Uterine smooth muscle cell (primary cell): Measurements from ENCODE around the gene NUP98. TPM values are rescaled to one million over a fixed set of nuclear protein-coding genes. Genes with fewer than 3 reads are reported as not detected.

Experiments
- total RNA-seq: library from RNA; depleted of rRNA; stranded (reverse); fragments of >200 nt; gene quantifications from 2 replicates; pipeline ENCODE4 v1.2.3, GENCODE V29; 2014

The NUP98 gene
- total RNA-seq = 111 and 141 TPM in 2 replicates

DNA sequence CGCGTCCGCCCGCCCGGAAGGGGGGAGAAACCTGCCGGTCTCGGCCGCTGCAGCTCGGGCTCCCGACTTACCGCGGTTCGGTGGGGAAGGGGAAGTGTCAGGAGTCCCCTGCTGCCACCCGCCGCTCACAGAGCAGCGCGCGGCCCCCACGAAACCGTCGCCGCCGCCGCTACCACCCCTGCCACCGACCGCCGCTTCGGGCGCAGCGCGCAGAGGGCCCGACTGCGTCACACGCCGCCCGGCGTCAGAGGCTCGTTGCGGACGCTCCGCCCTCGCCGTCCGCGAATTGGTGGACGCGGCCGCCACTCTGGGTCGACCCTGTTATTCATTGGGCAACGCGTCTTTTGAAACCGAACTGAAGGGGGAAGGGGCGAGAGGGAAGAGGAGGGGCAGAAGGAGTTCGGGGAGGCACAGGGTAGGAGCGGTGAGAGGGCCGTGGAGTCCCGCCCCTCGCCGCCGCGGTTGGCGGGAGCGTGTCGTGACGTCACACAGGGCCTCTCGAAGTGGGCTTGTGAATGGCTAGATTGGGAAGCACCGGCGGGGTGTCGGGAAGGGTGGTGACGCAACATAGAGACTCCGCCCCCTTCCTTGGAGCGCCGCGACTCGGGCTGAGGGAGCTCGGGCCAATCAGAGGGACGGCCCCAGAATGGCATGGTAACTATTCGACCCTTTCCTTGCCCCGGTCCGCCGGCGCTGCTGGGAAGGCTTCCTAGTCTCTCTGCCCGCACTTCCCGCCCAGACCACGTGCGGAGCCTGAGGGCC is at the start of gene NUP98:
Gene NUP98, minus strand, starts transcription at position 226 of the 762 bp plus-strand sequence. CDS start 15,437 bp downstream, outside the sequence.

DNA sequence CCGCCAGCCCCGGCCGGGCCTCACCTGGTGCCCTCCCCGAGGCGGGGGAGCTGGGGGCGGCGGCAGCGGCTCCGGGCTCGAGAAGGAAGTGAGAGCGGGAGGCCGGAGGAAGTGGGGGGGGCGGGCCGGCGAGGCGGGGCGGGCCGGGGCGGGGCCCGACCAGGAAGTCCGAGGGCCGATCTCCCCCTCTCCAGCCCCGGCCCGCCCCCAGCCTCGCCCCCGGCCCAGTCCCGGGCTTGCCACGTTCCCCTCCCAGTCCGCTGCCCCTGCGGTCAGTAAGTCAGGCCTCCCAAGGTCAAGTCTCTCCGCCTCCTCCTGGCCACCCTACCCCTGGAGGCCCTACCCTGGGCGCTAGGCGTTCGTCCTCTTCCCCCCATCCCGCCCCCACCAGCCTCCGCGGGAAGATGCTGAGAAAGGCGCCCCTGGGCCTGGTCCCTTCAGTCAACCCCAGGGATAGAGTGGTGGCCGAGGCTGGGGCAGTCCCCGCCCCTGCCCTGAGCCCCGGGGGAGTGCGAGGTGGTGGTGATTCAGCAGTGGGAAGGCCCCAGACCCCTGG is 43.6 kb upstream of the NUP98 start, which contains the start of gene RHOG:
Gene RHOG, minus strand, starts transcription at position 90 of the 556 bp plus-strand sequence. CDS start 12,821 bp downstream, outside the sequence.

DNA sequence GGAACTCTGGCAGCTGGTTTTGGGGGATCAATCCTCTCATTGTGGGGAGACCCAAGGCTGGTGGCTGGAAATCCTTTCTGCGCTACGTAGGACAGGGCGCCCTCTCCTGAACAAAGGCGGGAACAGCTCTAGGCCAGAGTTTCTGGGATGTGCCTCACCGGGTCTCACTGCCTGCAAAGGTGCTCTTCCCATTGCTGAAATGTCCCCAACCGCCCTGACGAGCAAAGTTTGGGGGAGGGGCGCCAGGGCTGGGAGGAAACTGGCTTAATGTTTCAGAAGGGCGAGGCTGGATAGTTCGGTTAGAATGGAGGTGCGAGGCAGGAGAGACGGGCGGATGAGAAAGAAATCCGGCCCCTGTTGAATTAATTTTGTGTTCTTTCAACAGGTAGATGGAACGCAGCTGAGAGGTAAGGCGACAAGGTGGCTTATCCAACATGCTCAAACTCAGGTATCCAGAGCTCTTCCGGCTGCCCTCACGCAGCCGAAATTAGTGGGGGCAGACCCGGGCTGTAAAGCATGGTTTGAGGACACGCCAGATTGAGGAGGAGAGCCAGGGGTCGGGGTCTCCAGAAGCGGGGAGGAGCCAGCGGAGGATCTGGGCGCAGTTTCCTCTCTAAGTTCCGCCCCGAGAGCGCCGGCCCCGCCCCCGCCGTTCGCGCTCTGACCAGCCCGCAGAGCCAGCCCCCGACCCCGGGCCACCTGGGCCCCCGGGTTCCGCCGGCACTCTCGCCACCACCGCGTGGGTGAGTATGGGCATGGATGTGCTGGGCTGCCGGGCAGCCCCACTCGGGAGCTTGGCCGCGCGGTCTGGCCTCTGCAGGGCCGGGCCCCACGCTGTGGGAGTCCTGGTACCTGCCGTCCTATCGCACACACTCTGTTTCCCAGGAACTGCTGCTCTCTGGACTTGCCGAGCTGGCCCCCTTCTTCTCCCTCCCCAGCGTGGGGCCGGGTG is 10.8 kb upstream of the NUP98 start, which contains the start of gene PGAP2:
Gene PGAP2, plus strand, starts transcription at position 652 of the 952 bp plus-strand sequence. CDS start 2,700 bp downstream, outside the sequence.

GRCh38 chr11:3671334-3672254 is 125.8 kb downstream of the NUP98 start, which contains the start of gene CHRNA10:
Gene CHRNA10 (minus strand): TSS chr11:3671384. CDS start chr11:3671312, 72 bp downstream.

DNA sequence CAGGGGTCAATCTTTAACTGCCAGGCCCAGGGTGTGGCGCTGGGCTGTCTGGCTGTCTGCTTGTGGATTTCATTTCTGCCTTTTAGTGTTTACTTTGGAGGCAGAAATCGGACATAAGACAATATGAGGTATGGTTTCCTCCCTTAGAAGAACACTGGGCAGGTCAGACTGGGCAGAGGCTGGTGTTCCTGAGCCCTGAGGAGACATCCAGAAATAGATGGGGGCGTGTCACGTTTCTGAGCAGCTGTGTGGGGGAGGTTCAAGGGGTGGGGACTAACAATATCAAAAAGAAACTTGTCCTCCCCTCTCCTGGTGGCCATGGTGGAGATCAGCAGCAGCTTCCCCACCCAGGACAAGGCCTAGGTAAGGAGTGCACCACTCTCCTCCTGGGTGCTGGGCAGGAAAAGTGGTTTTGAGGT is 152.5 kb downstream of the NUP98 start, which contains the start of gene ART1:
Gene ART1, plus strand, starts transcription at position 312 of the 419 bp plus-strand sequence. CDS start 14,086 bp downstream, outside the sequence.

GRCh38 chr11:3641701-3642070 is 155.7 kb downstream of the NUP98 start, which contains the start of gene ART5:
Gene ART5 (minus strand): TSS chr11:3641992. CDS start chr11:3641862, 130 bp downstream.

Other genes starting within 250 kb of the NUP98 start
- 0.55 and 0.75 TPM in 2 replicates for gene ART5, start 155.6 kb downstream of the NUP98 start, total RNA-seq
- not detected in 2 replicates for gene ART1, start 152.4 kb downstream of the NUP98 start, total RNA-seq
- 0.66 and 0.75 TPM in 2 replicates for gene CHRNA10, start 126.2 kb downstream of the NUP98 start, total RNA-seq
- 11.0 and 11.1 TPM in 2 replicates for gene PGAP2, start 11.0 kb upstream of the NUP98 start, total RNA-seq
- gene RHOG, start 43.4 kb upstream of the NUP98 start, total RNA-seq = 10.4 and 11.4 TPM in 2 replicates
- gene STIM1, start 58.1 kb upstream of the NUP98 start, total RNA-seq = 35.9 and 45.5 TPM in 2 replicates